Hematopoietic multipotent progenitor cell treated with erythropoietin and hydrocortisone succinate and interleukin-3 and kit ligand, for 8 days (in vitro differentiated cells): Measurements from ENCODE around the gene FLCN.
A peak's percentile ranks its signal among the peaks of the same experiment; 100 is the strongest.
"Not testable (repeated sequence)": the region's sequence is repeated elsewhere in the genome, so short reads cannot be mapped to it uniquely, and the experiment has no call there.

Source experiments
- DNase-seq: peaks from one replicate; pipeline ENCODE4 v3.0.0-alpha.2; 2015

FLCN gene

GRCh38 chr17:17206124-17206912 lies 30.6 kb downstream of the FLCN start, which contains the start of gene PLD6:
Gene PLD6, minus strand, starts transcription at chr17:17206333. Its CDS starts 47 bp downstream, at chr17:17206286.
- peak; percentile 86 for DNase-seq

- DNase-seq = peak; percentile 69
Observed at GRCh38 chr17:17205368-17206123, 31.4 kb downstream of the FLCN start.

GRCh38 chr17:17204635-17205231 lies 32.2 kb downstream of the FLCN start:
- DNase-seq = peak; percentile 21

GRCh38 chr17:17204041-17204591 lies 32.9 kb downstream of the FLCN start:
- DNase-seq = no peak

GRCh38 chr17:17203173-17203730 lies 33.7 kb downstream of the FLCN start:
- DNase-seq = no peak

- no peak for DNase-seq
Observed at GRCh38 chr17:17201907-17202306, 35.1 kb downstream of the FLCN start.

- no peak for DNase-seq
Observed at GRCh38 chr17:17201271-17201670, 35.7 kb downstream of the FLCN start.

- no peak for DNase-seq
Observed at GRCh38 chr17:17200831-17201230, 36.1 kb downstream of the FLCN start.

- DNase-seq = no peak
Observed at GRCh38 chr17:17200311-17200710, 36.7 kb downstream of the FLCN start.

- DNase-seq = no peak
Observed at GRCh38 chr17:17198281-17198680, 38.7 kb downstream of the FLCN start.

GRCh38 chr17:17196776-17197175 lies 40.2 kb downstream of the FLCN start:
- DNase-seq = peak; percentile 27

GRCh38 chr17:17195466-17195865 lies 41.5 kb downstream of the FLCN start:
- not testable (repeated sequence) for DNase-seq

- no peak for DNase-seq
Observed at GRCh38 chr17:17191961-17192381, 45.0 kb downstream of the FLCN start.

GRCh38 chr17:17191346-17191792 lies 45.6 kb downstream of the FLCN start:
- no peak for DNase-seq

GRCh38 chr17:17190188-17190587 lies 46.8 kb downstream of the FLCN start:
- peak; percentile 22 for DNase-seq

- DNase-seq = no peak
Observed at GRCh38 chr17:17189559-17189958, 47.4 kb downstream of the FLCN start.

GRCh38 chr17:17188586-17188985 lies 48.4 kb downstream of the FLCN start:
- DNase-seq = no peak

- no peak for DNase-seq
Observed at GRCh38 chr17:17186551-17187505, 50.1 kb downstream of the FLCN start.

- no peak for DNase-seq
Observed at GRCh38 chr17:17186051-17186450, 50.9 kb downstream of the FLCN start.

GRCh38 chr17:17184985-17185757 lies 51.8 kb downstream of the FLCN start:
- DNase-seq = not testable (repeated sequence)

- no peak for DNase-seq
Observed at GRCh38 chr17:17183744-17184143, 53.2 kb downstream of the FLCN start.
